Activated CD8-positive, alpha-beta T cell treated with anti-CD3 and anti-CD28 coated beads, Interleukin-2, amount 10 ng/mL, durations not matched to agents 7 days and 5 days (primary cell): ENCODE results near the gene SFSWAP. TPM values are rescaled to one million over a fixed set of nuclear protein-coding genes. Genes with fewer than 3 reads are reported as not detected.

Source experiments
- ATAC-seq: fragments of 150-1000 bp; cut with Tn5 transposase; one replicate; pipeline ENCODE4 v1.10.0; 2021; ENCODE audit warnings: moderate library complexity
- CTCF ChIA-PET: fragments of 350-600 bp; sonication (Branson Sonifier 250); formaldehyde crosslinking; loops from one replicate; lab custom pipeline; 2021; ENCODE audit warnings: antibody characterized with exemption; lab: Charles Lee
- POLR2A ChIA-PET: fragments of 350-600 bp; sonication (Branson Sonifier 250); formaldehyde crosslinking; loops from one replicate; lab custom pipeline; 2021; ENCODE audit warnings: antibody characterized with exemption; lab: Charles Lee
- DNase-seq: peaks from one replicate; pipeline ENCODE4 v3.0.0-alpha.2; 2020
- H3K27ac Mint-ChIP-seq: one replicate; pipeline ENCODE4 v1.8.0; 2021; ENCODE audit warnings: mild to moderate bottlenecking, mixed read lengths
- H3K27me3 Mint-ChIP-seq: one replicate; pipeline ENCODE4 v1.8.0; 2021; ENCODE audit warnings: low read depth, mixed read lengths
- H3K36me3 Mint-ChIP-seq: one replicate; pipeline ENCODE4 v1.8.0; 2021; ENCODE audit warnings: low read depth, mixed read lengths
- H3K4me1 Mint-ChIP-seq: one replicate; pipeline ENCODE4 v1.8.0; 2021; ENCODE audit warnings: low read depth, mixed read lengths
- H3K4me3 Mint-ChIP-seq: one replicate; pipeline ENCODE4 v1.8.0; 2021; ENCODE audit warnings: mild to moderate bottlenecking, mixed read lengths
- H3K9me3 Mint-ChIP-seq: one replicate; pipeline ENCODE4 v1.8.0; 2022; ENCODE audit warnings: mixed read lengths; ENCODE audit not compliant: insufficient read depth
- total RNA-seq, 2 experiments: library from RNA; stranded (reverse); gene quantifications; one replicate each; pipeline ENCODE4 v1.2.3, GENCODE V29; 2021

The SFSWAP gene
- total RNA-seq, 2 experiments from 2014 or later: 50.4 to 53.6 TPM

DNA sequence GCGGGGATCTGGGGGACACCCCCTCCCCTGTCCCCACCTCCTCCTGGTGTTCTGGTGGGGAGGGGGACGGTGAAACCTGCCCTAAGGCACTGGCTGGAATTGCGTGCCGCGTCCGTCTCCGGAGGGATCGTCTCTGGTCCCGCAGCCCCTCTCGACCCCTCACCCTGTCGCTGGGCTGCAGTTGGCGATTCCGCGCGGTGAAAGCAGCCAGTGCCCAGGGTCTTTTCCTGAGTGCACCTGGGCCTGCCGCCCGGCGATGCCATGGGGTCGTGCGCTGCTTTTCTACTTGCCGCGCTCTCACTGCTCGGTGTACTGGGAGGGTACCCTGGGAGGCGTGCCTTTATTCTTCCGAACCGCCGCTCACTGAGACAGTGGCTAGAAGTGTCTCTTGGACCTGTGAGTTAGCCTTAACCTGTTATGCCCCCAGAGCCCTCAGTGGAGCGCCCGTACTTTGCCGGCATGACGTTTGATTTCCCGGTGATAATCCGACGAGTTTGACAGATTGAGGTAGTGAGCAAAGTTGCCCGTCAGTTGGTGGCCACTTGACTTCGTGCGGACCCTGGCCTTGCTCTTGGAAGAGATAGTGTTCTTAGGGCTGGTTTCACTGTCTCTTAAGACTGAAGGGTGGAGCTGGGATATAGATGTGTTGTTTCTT is 788 bp downstream of the SFSWAP start:
- ATAC-seq: peak; percentile 35

GRCh38 chr12:131713349-131713748 is 2.5 kb downstream of the SFSWAP start:
- H3K27me3 Mint-ChIP-seq: no peaks in the 10 kb centered on the region
- no peak for ATAC-seq
- POLR2A ChIA-PET: interaction anchor here (1.1 kb wide), 1 partner anchor 120 kb away, joined by 3 read pairs; no protein-coding TSS in a partner anchor
- no peaks in the 10 kb centered on the region for H3K9me3 Mint-ChIP-seq
- DNase-seq: no peak
- no peak overlapping the region for H3K4me3 Mint-ChIP-seq
- H3K4me1 Mint-ChIP-seq: peaks cover 25% of the 10 kb centered on the region
- H3K36me3 Mint-ChIP-seq: peaks cover 44% of the 10 kb centered on the region
- no peak overlapping the region for H3K27ac Mint-ChIP-seq
- CTCF ChIA-PET: no interaction called here

More for the DNA sequence above, 788 bp downstream of the SFSWAP start:
- peaks cover 2% of the 10 kb centered on the region for H3K27me3 Mint-ChIP-seq
- peaks cover 32% of the 10 kb centered on the region for H3K36me3 Mint-ChIP-seq
- H3K4me3 Mint-ChIP-seq: peak overlapping the region; percentile 97
- H3K4me1 Mint-ChIP-seq: peaks cover 25% of the 10 kb centered on the region
- CTCF ChIA-PET: no interaction called here
- no peaks in the 10 kb centered on the region for H3K9me3 Mint-ChIP-seq
- peak; percentile 37 for DNase-seq
- H3K27ac Mint-ChIP-seq: peak overlapping the region; percentile 96
- POLR2A ChIA-PET: interaction anchor here (0.6 to 1.3 kb wide), 10 partner anchors 9 to 911 kb away, joined by 3 to 12 read pairs (median 3); partner anchors contain the start of gene PUS1

- no peak for ATAC-seq
- Mint-ChIP-seq H3K27me3 (no peaks in the 10 kb centered on the region), H3K4me1 (peaks cover 20% of the 10 kb centered on the region), H3K36me3 (peaks cover 54% of the 10 kb centered on the region), H3K27ac (no peak overlapping the region), H3K4me3 (no peak overlapping the region), H3K9me3 (no peaks in the 10 kb centered on the region)
- DNase-seq: no peak
- ChIA-PET CTCF (no interaction called here), POLR2A (no interaction called here)
Observed at GRCh38 chr12:131714759-131715158, 3.9 kb downstream of the SFSWAP start.

DNA sequence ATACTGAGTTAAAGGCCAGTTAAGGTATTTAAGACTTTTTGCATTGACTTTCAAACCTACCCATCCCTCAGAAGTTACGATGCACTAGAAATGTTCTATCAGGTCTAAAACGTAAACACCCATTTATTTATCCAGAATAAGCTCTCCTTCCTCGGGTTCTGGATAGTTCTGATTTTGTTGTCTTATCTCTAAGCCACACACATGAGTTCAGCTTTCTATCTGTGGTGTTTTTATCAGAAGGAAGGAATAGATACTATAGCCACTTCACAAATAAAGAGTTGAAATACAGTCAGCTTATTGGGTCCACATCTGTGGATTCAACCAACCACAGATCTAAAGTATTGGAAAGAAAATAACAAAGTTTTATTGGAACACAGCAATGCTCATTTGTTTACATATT is 5.4 kb downstream of the SFSWAP start:
- H3K4me1 Mint-ChIP-seq: peaks cover 13% of the 10 kb centered on the region

DNA sequence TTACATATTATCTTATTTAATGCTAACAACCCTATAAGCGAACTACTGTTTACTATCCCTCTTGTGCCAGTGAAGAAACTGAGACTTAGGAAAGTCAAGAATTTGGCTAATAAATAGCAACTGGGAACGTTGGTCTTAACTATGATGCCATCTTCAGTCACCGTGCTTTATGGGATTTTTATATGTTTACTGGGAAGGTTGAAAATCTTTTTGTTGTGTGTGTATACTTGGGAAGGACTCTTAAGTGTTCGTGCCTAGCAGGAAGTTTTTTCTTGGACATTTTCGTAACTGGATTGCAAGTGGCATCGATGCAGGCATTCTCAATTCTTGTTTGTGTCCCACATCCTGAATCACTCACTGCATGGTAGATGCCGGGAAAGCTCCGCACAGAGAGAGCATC is 9.4 kb downstream of the SFSWAP start:
- peaks cover 69% of the 10 kb centered on the region for H3K36me3 Mint-ChIP-seq
- CTCF ChIA-PET: interaction anchor here (1.4 kb wide), 1 partner anchor 35 kb away, joined by 4 read pairs; no protein-coding TSS in a partner anchor
- H3K27ac Mint-ChIP-seq: no peak overlapping the region
- no peaks in the 10 kb centered on the region for H3K9me3 Mint-ChIP-seq
- POLR2A ChIA-PET: interaction anchor here (0.6 to 1.5 kb wide), 2 partner anchors 9 to 60 kb away, joined by 3 to 6 read pairs; partner anchors contain the start of gene SFSWAP
- peaks cover 23% of the 10 kb centered on the region for H3K4me1 Mint-ChIP-seq
- DNase-seq: no peak
- H3K27me3 Mint-ChIP-seq: no peaks in the 10 kb centered on the region
- no peak overlapping the region for H3K4me3 Mint-ChIP-seq
- ATAC-seq: no peak

More for the DNA sequence above, 5.4 kb downstream of the SFSWAP start:
- no peak for DNase-seq
- POLR2A ChIA-PET: no interaction called here
- H3K27ac Mint-ChIP-seq: no peak overlapping the region
- H3K27me3 Mint-ChIP-seq: no peaks in the 10 kb centered on the region
- peaks cover 63% of the 10 kb centered on the region for H3K36me3 Mint-ChIP-seq
- ATAC-seq: no peak
- no peak overlapping the region for H3K4me3 Mint-ChIP-seq
- CTCF ChIA-PET: interaction anchor here (1.3 kb wide), 1 partner anchor 13 kb away, joined by 3 read pairs; no protein-coding TSS in a partner anchor
- H3K9me3 Mint-ChIP-seq: no peaks in the 10 kb centered on the region

- no peak overlapping the region for H3K4me3 Mint-ChIP-seq
Observed at GRCh38 chr12:131720921-131721320, 10.0 kb downstream of the SFSWAP start.

DNA sequence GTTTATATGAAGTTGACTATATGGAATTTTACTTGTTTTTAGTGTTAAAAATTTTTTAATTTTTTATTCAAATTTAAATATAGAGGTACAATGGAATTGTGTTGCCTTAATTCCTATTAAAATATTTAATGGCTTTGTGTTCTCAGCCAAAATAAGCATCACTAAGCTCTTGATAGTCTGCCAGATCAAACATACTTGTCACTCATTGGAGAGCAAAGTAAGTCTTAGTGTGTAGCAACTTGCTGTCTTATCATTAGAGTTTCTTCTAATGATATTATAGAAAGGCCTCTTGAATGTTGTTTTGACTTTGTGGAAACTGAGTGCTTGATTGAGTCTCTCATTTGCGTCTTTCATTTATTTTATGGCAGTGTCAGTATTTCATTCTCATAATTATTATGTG is 10.7 kb downstream of the SFSWAP start:
- ChIA-PET POLR2A (interaction anchor here (1.5 kb wide), 1 partner anchor 11 kb away, joined by 6 read pairs; the partner anchor contains the start of gene SFSWAP), CTCF (no interaction called here)
- Mint-ChIP-seq H3K9me3 (no peaks in the 10 kb centered on the region), H3K27ac (no peak overlapping the region), H3K4me3 (no peak overlapping the region), H3K27me3 (no peaks in the 10 kb centered on the region), H3K4me1 (peaks cover 23% of the 10 kb centered on the region), H3K36me3 (peaks cover 63% of the 10 kb centered on the region)
- ATAC-seq: no peak
- DNase-seq: no peak

More at GRCh38 chr12:131720921-131721320, 10.0 kb downstream of the SFSWAP start:
- DNase-seq (no peak), ATAC-seq (no peak)
- H3K9me3 Mint-ChIP-seq: no peaks in the 10 kb centered on the region
- H3K27ac Mint-ChIP-seq: peak overlapping the region; percentile 23
- H3K27me3 Mint-ChIP-seq: no peaks in the 10 kb centered on the region
- H3K4me1 Mint-ChIP-seq: peaks cover 23% of the 10 kb centered on the region
- POLR2A ChIA-PET: interaction anchor here (0.6 to 1.5 kb wide), 3 partner anchors 10 to 1108 kb away, joined by 3 to 6 read pairs (median 3); partner anchors contain the start of gene SFSWAP
- H3K36me3 Mint-ChIP-seq: peaks cover 68% of the 10 kb centered on the region
- CTCF ChIA-PET: no interaction called here

GRCh38 chr12:131723532-131723931 is 12.6 kb downstream of the SFSWAP start:
- peaks cover 23% of the 10 kb centered on the region for H3K4me1 Mint-ChIP-seq
- ATAC-seq (no peak), DNase-seq (no peak)
- no peaks in the 10 kb centered on the region for H3K27me3 Mint-ChIP-seq
- POLR2A ChIA-PET: interaction anchor here (1.0 kb wide), 1 partner anchor 13 kb away, joined by 4 read pairs; the partner anchor contains the start of gene SFSWAP
- H3K9me3 Mint-ChIP-seq: no peaks in the 10 kb centered on the region
- peaks cover 66% of the 10 kb centered on the region for H3K36me3 Mint-ChIP-seq
- H3K27ac Mint-ChIP-seq: no peak overlapping the region
- CTCF ChIA-PET: no interaction called here
- no peak overlapping the region for H3K4me3 Mint-ChIP-seq

- Mint-ChIP-seq H3K9me3 (no peaks in the 10 kb centered on the region), H3K4me3 (no peak overlapping the region), H3K27ac (peak overlapping the region; percentile 72), H3K36me3 (peaks cover 67% of the 10 kb centered on the region), H3K27me3 (no peaks in the 10 kb centered on the region), H3K4me1 (peaks cover 23% of the 10 kb centered on the region)
- CTCF ChIA-PET: no interaction called here
- POLR2A ChIA-PET: interaction anchor here (1.2 kb wide), 1 partner anchor 13 kb away, joined by 4 read pairs; the partner anchor contains the start of gene SFSWAP
- ATAC-seq (no peak), DNase-seq (no peak)
Observed at GRCh38 chr12:131724534-131724933, 13.6 kb downstream of the SFSWAP start.

GRCh38 chr12:131725503-131725902 is 14.6 kb downstream of the SFSWAP start:
- peaks cover 23% of the 10 kb centered on the region for H3K4me1 Mint-ChIP-seq
- CTCF ChIA-PET: no interaction called here
- H3K9me3 Mint-ChIP-seq: no peaks in the 10 kb centered on the region
- POLR2A ChIA-PET: interaction anchor here (1.2 kb wide), 1 partner anchor 14 kb away, joined by 4 read pairs; the partner anchor contains the start of gene SFSWAP
- ATAC-seq: no peak
- H3K27ac Mint-ChIP-seq: no peak overlapping the region
- H3K27me3 Mint-ChIP-seq: no peaks in the 10 kb centered on the region
- H3K36me3 Mint-ChIP-seq: peaks cover 72% of the 10 kb centered on the region
- no peak for DNase-seq
- no peak overlapping the region for H3K4me3 Mint-ChIP-seq

- ChIA-PET POLR2A (interaction anchor here (0.6 to 0.7 kb wide), 2 partner anchors 17 to 34 kb away, joined by 3 read pairs; no protein-coding TSS in a partner anchor), CTCF (interaction anchor here (1.3 kb wide), 1 partner anchor 12 kb away, joined by 3 read pairs; no protein-coding TSS in a partner anchor)
- ATAC-seq (no peak), DNase-seq (no peak)
- Mint-ChIP-seq H3K27me3 (no peaks in the 10 kb centered on the region), H3K27ac (no peak overlapping the region), H3K4me1 (peaks cover 12% of the 10 kb centered on the region), H3K4me3 (no peak overlapping the region), H3K36me3 (peaks cover 70% of the 10 kb centered on the region), H3K9me3 (no peaks in the 10 kb centered on the region)
Observed at GRCh38 chr12:131728720-131729119, 17.8 kb downstream of the SFSWAP start.
